Kidney (tissue), 14 donors: Measurements from ENCODE around the gene SLC22A17. TPM values are rescaled to one million over a fixed set of nuclear protein-coding genes. Genes with fewer than 3 reads are reported as not detected.
A peak's percentile ranks its signal among the peaks of the same experiment; 100 is the strongest.

Experiments
- DNase-seq, 5 donors: peaks; one replicate each; pipeline ENCODE4 v3.0.0-alpha.2; 2013 to 2020
- FAIRE-seq: peaks from 2 replicates; lab custom pipeline; 2012; peaks lifted over from hg19 to GRCh38; lab: Jason Lieb, UNC
- H3K27ac ChIP-seq, 2 donors: one replicate each; pipeline ENCODE4 v1.7.0; 2013; ENCODE audit warnings: low read depth in 2 of 2, low read length in 2 of 2, inconsistent platforms in 1 of 2
- H3K27me3 ChIP-seq: one replicate; pipeline ENCODE4 v1.7.1; 2013; ENCODE audit warnings: low read length, inconsistent platforms; ENCODE audit not compliant: control insufficient read depth, insufficient read depth
- H3K36me3 ChIP-seq, 3 donors: one replicate each; pipeline versions ENCODE4 v1.7.0 to v1.7.1; 2013; ENCODE audit warnings: low read length in 3 of 3, control low read depth in 1 of 3, inconsistent platforms in 1 of 3; ENCODE audit not compliant: insufficient read depth in 3 of 3, control insufficient read depth in 2 of 3
- H3K4me1 ChIP-seq, 3 donors: one replicate each; pipeline versions ENCODE4 v1.7.0 to v1.7.1; 2013; ENCODE audit warnings: low read length in 3 of 3, inconsistent platforms in 1 of 3, low read depth in 1 of 3; ENCODE audit not compliant: control insufficient read depth in 2 of 3, insufficient read depth in 2 of 3
- H3K4me3 ChIP-seq, 3 donors: one replicate each; pipeline versions ENCODE4 v1.7.0 to v1.8.1; 2013; ENCODE audit warnings: low read length in 3 of 3, control low read depth in 1 of 3, inconsistent platforms in 1 of 3
- H3K9ac ChIP-seq, 3 donors: one replicate each; pipeline versions ENCODE4 v1.7.0 to v1.7.1; 2013; ENCODE audit warnings: low read length in 3 of 3, control low read depth in 1 of 3, inconsistent platforms in 1 of 3
- H3K9me3 ChIP-seq, 3 donors: one replicate each; pipeline versions ENCODE4 v1.7.0 to v1.7.1; 2013; ENCODE audit warnings: low read length in 3 of 3, control low read depth in 1 of 3, inconsistent platforms in 1 of 3; ENCODE audit not compliant: control insufficient read depth in 2 of 3, insufficient read depth in 1 of 3
- intact Hi-C: fragments of 100-400 bp; cut with DNase I; formaldehyde crosslinking; loops from one replicate; pipeline ENCODE4 v1.11.1; 2022
- polyA plus RNA-seq: library from polyadenylated mRNA; stranded (reverse); fragments of 350-450 nt; fragmentation: Illumina TruSeq; extraction: RNeasy Lipid Tissue Mini Kit (QIAGEN cat#74804); gene quantifications from one replicate; pipeline ENCODE4 v1.2.3, GENCODE V29; 2014; ENCODE audit warnings: low read depth, low replicate concordance; ENCODE audit not compliant: insufficient read depth
- total RNA-seq: library from RNA; stranded (reverse); fragmentation: NEBNext Ultra II Directional; extraction: Animal tissue kit (Norgen Biotek cat#: 25700); gene quantifications from one replicate; pipeline ENCODE4 v1.2.1, GENCODE V29; 2021
- TF ChIP-seq, protein P1 (sequence below): IDR thresholded peaks from 3 replicates; pipeline ENCODE4 v1.5.1; 2012; ENCODE audit warnings: mild to moderate bottlenecking, moderate library complexity, borderline replicate concordance; ENCODE audit not compliant: insufficient read depth; ENCODE audit errors: extremely low read depth
- donor health status: control.
- donor health status: control.
- donor health status: control.
- donor health status: control.
- donor health status: control.
- donor health status: DM: yes; HTN: yes; CAD: no.
- donor health status: Normal renal cell carcinoma (clear cell type).

Gene SLC22A17
- total and polyA plus RNA-seq, 2 donors from 2014 or later = 35.3 to 61.2 TPM

DNA sequence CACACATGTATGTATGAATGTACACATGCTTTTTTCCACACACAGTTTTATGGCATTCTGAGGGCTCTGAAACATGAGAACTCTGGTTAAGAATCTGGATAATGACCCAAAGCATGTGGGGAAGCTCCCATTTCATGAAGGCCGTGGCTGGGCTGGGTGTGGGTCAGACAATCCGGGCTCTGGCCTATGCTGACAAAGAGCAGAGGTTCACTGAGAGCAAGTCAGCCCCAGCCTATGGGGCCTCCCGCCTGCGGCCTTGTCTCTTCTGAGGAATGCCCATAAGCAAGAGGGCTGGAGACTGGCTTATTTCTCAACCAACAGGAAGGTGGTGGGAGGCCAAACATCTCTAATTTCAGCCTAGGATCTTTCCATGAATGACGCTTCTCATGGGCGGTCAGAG, 46.9 kb upstream of the SLC22A17 start:
- Histone ChIP-seq H3K27ac (no peak overlapping the region), H3K4me1 (no peaks in the 10 kb centered on the region), H3K27me3 (no peaks in the 10 kb centered on the region), H3K9me3 (no peaks in the 10 kb centered on the region), H3K36me3 (no peaks in the 10 kb centered on the region), H3K4me3 (no peak overlapping the region), H3K9ac (no peak overlapping the region)
- peak in 3 of 5 donors; percentile 26 to 38 (median 38) for DNase-seq
- no peak for FAIRE-seq
- TF ChIP-seq, protein P1, sequence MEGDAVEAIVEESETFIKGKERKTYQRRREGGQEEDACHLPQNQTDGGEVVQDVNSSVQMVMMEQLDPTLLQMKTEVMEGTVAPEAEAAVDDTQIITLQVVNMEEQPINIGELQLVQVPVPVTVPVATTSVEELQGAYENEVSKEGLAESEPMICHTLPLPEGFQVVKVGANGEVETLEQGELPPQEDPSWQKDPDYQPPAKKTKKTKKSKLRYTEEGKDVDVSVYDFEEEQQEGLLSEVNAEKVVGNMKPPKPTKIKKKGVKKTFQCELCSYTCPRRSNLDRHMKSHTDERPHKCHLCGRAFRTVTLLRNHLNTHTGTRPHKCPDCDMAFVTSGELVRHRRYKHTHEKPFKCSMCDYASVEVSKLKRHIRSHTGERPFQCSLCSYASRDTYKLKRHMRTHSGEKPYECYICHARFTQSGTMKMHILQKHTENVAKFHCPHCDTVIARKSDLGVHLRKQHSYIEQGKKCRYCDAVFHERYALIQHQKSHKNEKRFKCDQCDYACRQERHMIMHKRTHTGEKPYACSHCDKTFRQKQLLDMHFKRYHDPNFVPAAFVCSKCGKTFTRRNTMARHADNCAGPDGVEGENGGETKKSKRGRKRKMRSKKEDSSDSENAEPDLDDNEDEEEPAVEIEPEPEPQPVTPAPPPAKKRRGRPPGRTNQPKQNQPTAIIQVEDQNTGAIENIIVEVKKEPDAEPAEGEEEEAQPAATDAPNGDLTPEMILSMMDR = no peak
- intact Hi-C loops = no loop called here

DNA sequence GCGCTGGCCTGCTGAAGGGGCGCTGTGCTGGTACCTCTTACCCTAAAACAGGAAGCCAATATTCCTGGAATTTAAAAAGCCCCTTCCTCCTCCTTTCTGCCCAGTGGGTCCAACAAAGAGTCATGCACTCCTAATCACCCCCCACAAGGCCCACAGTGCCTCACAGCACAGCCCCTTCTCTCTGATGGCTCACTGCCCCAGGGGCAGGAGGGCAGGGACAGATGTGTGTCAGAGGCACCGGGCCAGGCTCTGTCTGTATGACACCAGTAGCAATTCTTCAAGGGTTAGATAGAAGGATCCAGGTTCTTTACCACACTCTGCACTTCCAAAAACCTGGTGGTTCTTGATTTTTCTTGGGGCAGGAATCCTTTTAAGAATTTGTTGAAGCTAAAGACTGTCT, 46.4 kb upstream of the SLC22A17 start:
- Histone ChIP-seq H3K4me1 (no peaks in the 10 kb centered on the region), H3K27me3 (no peaks in the 10 kb centered on the region), H3K4me3 (no peak overlapping the region), H3K9me3 (no peaks in the 10 kb centered on the region), H3K27ac (no peak overlapping the region), H3K36me3 (no peaks in the 10 kb centered on the region), H3K9ac (no peak overlapping the region)
- FAIRE-seq (no peak), DNase-seq (no peak)
- TF ChIP-seq, protein P1 = no peak
- intact Hi-C loops = no loop called here

DNA sequence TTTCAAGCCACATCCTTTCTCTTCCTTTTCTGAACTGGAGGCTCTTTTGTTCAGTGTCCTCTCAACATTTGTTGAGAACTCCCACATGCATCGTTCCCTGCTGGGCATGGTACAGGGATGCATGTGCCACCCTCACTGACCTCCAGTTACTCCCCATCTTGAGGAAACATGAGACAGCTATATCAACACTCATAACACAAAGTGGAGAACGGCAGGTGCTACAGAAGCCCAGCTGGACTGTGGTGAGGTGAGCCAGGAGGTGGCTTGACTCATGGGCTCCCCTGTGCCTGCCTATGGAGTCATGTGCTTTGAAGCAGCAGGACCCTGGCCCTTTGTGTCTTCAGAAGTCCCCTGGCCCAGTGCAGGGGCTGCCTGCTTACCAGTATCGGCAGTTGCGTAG, 45.7 kb upstream of the SLC22A17 start:
- no peaks in the 10 kb centered on the region for H3K9me3 ChIP-seq

More for the DNA sequence above, 45.7 kb upstream of the SLC22A17 start:
- Histone ChIP-seq H3K4me1 (no peaks in the 10 kb centered on the region), H3K9ac (no peak overlapping the region), H3K27me3 (no peaks in the 10 kb centered on the region), H3K4me3 (no peak overlapping the region), H3K36me3 (no peaks in the 10 kb centered on the region), H3K27ac (no peak overlapping the region)
- FAIRE-seq (no peak), DNase-seq (peak in 1 of 5 donors; percentile 26)
- intact Hi-C loops = no loop called here
- TF ChIP-seq, protein P1 = no peak
